Frontal cortex (tissue), 4 donors: ENCODE results near the gene RBM12. TPM values are rescaled to one million over a fixed set of nuclear protein-coding genes. Genes with fewer than 3 reads are reported as not detected.

Experiments used
- DNase-seq, 2 donors: peaks; one replicate each; pipeline ENCODE4 v3.0.0; 2012; ENCODE audit warnings: low spot score in 2 of 2
- FAIRE-seq: peaks from 2 replicates; lab custom pipeline; 2012; peaks lifted over from hg19 to GRCh38; lab: Jason Lieb, UNC
- total RNA-seq: library from RNA; depleted of rRNA; stranded (reverse); fragments of >200 nt; gene quantifications from one replicate; pipeline ENCODE4 v1.2.3, GENCODE V29; 2014
- donor health status: control.
- donor health status: control.
- donor health status: control.

The RBM12 gene
- total RNA-seq, 1 donor from 2014 or later, result 109 TPM

- no peak for FAIRE-seq
These were observed 37.6 kb downstream of the RBM12 start for GRCh38 chr20:35627121-35627520.

GRCh38 chr20:35626386-35627001, 38.2 kb downstream of the RBM12 start:
- FAIRE-seq (no peak), DNase-seq (no peak)

More at GRCh38 chr20:35627121-35627520, 37.6 kb downstream of the RBM12 start:
- no peak for DNase-seq

- FAIRE-seq, result no peak
These were observed 38.9 kb downstream of the RBM12 start for GRCh38 chr20:35625584-35626385.

GRCh38 chr20:35621560-35621946, 43.1 kb downstream of the RBM12 start:
- no peak for FAIRE-seq
- DNase-seq, result no peak

More at GRCh38 chr20:35625584-35626385, 38.9 kb downstream of the RBM12 start:
- no peak for DNase-seq

GRCh38 chr20:35620818-35621559, 43.7 kb downstream of the RBM12 start:
- FAIRE-seq, result no peak

GRCh38 chr20:35619196-35620095, 45.3 kb downstream of the RBM12 start:
- FAIRE-seq, result no peak
- peak; percentile 44 to 66 for DNase-seq

More at GRCh38 chr20:35620818-35621559, 43.7 kb downstream of the RBM12 start:
- no peak for DNase-seq

GRCh38 chr20:35618263-35619131, 46.2 kb downstream of the RBM12 start:
- DNase-seq, result peak in 1 of 2 donors; percentile 46
- FAIRE-seq, result no peak

- no peak for FAIRE-seq
- DNase-seq, result peak; percentile 50 to 59
These were observed 47.1 kb downstream of the RBM12 start for GRCh38 chr20:35617397-35618262.

GRCh38 chr20:35616465-35617396, 48.0 kb downstream of the RBM12 start:
- peak; percentile 60 to 64 for DNase-seq
- FAIRE-seq, result no peak

- FAIRE-seq, result no peak
- peak; percentile 92 to 96 for DNase-seq
These were observed 48.8 kb downstream of the RBM12 start, which contains the start of gene SPAG4 for GRCh38 chr20:35615667-35616464. Gene SPAG4, plus strand, starts transcription at chr20:35615829. Its CDS starts 175 bp downstream, at chr20:35616004.

- no peak for FAIRE-seq
- no peak for DNase-seq
These were observed 53.2 kb downstream of the RBM12 start for GRCh38 chr20:35611482-35611881.

- DNase-seq (no peak), FAIRE-seq (no peak)
These were observed 53.8 kb downstream of the RBM12 start for GRCh38 chr20:35610833-35611427.

- FAIRE-seq (no peak), DNase-seq (no peak)
These were observed 57.5 kb downstream of the RBM12 start for GRCh38 chr20:35607003-35607735.

GRCh38 chr20:35606127-35606526, 58.6 kb downstream of the RBM12 start:
- no peak for DNase-seq
- FAIRE-seq, result no peak

GRCh38 chr20:35604449-35604747, 60.3 kb downstream of the RBM12 start:
- DNase-seq, result no peak
- no peak for FAIRE-seq
